Measurements from ENCODE around the gene CELF2.

CELF2 gene

GRCh38 chr10:11225935-11226334 lies 208.3 kb downstream of the CELF2 start:
- no peak for TF ChIP-seq CTCF (IDR thresholded peaks at IDR 0.05; ENCODE audit: low read depth, low read length)
- H3K36me3 ChIP-seq, result no peaks in the 10 kb centered on the region
- no peaks in the 10 kb centered on the region for H3K9me3 ChIP-seq
- DNase-seq, result no peak
- no peaks in the 10 kb centered on the region for H3K4me1 ChIP-seq
- no peaks in the 10 kb centered on the region for H3K27me3 ChIP-seq
- no peak overlapping the region for H3K4me3 ChIP-seq (ENCODE audit: low read depth, low read length)

- no peak for DNase-seq
- Histone ChIP-seq H3K9me3 (no peaks in the 10 kb centered on the region), H3K27me3 (no peaks in the 10 kb centered on the region), H3K4me1 (no peaks in the 10 kb centered on the region), H3K36me3 (no peaks in the 10 kb centered on the region), H3K4me3 (ENCODE audit: low read depth, low read length) (no peak overlapping the region)
- TF ChIP-seq CTCF (IDR thresholded peaks at IDR 0.05; ENCODE audit: low read depth, low read length), result no peak
Measured at GRCh38 chr10:11227103-11227502, 209.4 kb downstream of the CELF2 start.

GRCh38 chr10:11229893-11230292 lies 212.2 kb downstream of the CELF2 start:
- no peak for TF ChIP-seq CTCF (IDR thresholded peaks at IDR 0.05; ENCODE audit: low read depth, low read length)

GRCh38 chr10:11230498-11231167 lies 213.0 kb downstream of the CELF2 start:
- Histone ChIP-seq H3K36me3 (no peaks in the 10 kb centered on the region), H3K4me3 (ENCODE audit: low read depth, low read length) (no peak overlapping the region), H3K4me1 (no peaks in the 10 kb centered on the region), H3K27me3 (no peaks in the 10 kb centered on the region), H3K9me3 (no peaks in the 10 kb centered on the region)
- TF ChIP-seq CTCF (IDR thresholded peaks at IDR 0.05; ENCODE audit: low read depth, low read length), result no peak
- no peak for DNase-seq

More at GRCh38 chr10:11229893-11230292, 212.2 kb downstream of the CELF2 start:
- H3K9me3 ChIP-seq, result no peaks in the 10 kb centered on the region
- no peak overlapping the region for H3K4me3 ChIP-seq (ENCODE audit: low read depth, low read length)
- no peak for DNase-seq
- no peaks in the 10 kb centered on the region for H3K4me1 ChIP-seq
- H3K36me3 ChIP-seq, result no peaks in the 10 kb centered on the region
- no peaks in the 10 kb centered on the region for H3K27me3 ChIP-seq

GRCh38 chr10:11231285-11231684 lies 213.6 kb downstream of the CELF2 start:
- TF ChIP-seq CTCF (IDR thresholded peaks at IDR 0.05; ENCODE audit: low read depth, low read length), result no peak
- no peaks in the 10 kb centered on the region for H3K36me3 ChIP-seq
- no peaks in the 10 kb centered on the region for H3K4me1 ChIP-seq
- no peaks in the 10 kb centered on the region for H3K27me3 ChIP-seq
- no peaks in the 10 kb centered on the region for H3K9me3 ChIP-seq
- DNase-seq, result no peak
- no peak overlapping the region for H3K4me3 ChIP-seq (ENCODE audit: low read depth, low read length)

GRCh38 chr10:11232222-11232961 lies 214.7 kb downstream of the CELF2 start:
- TF ChIP-seq CTCF (IDR thresholded peaks at IDR 0.05; ENCODE audit: low read depth, low read length), result no peak
- DNase-seq, result no peak
- Histone ChIP-seq H3K27me3 (no peaks in the 10 kb centered on the region), H3K36me3 (no peaks in the 10 kb centered on the region), H3K4me1 (no peaks in the 10 kb centered on the region), H3K4me3 (ENCODE audit: low read depth, low read length) (no peak overlapping the region), H3K9me3 (no peaks in the 10 kb centered on the region)

Measured in BE2C (cell line).